T1000 (cell line): ENCODE data around the gene NOL12.
"Not testable (repeated sequence)": the region's sequence is repeated elsewhere in the genome, so short reads cannot be mapped to it uniquely, and the experiment has no call there.

ENCODE experiments used
- DNase-seq: peaks from one replicate; lab custom pipeline; 2025; ENCODE audit warnings: mixed read lengths; lab: John Stamatoyannopoulos, UW

The NOL12 gene

GRCh38 chr22:37679670-37680069 lies 6.5 kb upstream of the NOL12 start:
- DNase-seq = no peak

- DNase-seq = no peak
Observed at GRCh38 chr22:37680191-37680851, 5.8 kb upstream of the NOL12 start.

- DNase-seq = peak; percentile 13
Observed at GRCh38 chr22:37681001-37681424, 5.1 kb upstream of the NOL12 start.

- peak; percentile 36 for DNase-seq
Observed at GRCh38 chr22:37681556-37682049, 4.5 kb upstream of the NOL12 start.

GRCh38 chr22:37684803-37685615 lies 1.1 kb upstream of the NOL12 start:
- no peak for DNase-seq

- no peak for DNase-seq
Observed at GRCh38 chr22:37690407-37690806, 4.3 kb downstream of the NOL12 start.

- DNase-seq = no peak
Observed at GRCh38 chr22:37690901-37691504, 4.9 kb downstream of the NOL12 start.

- DNase-seq = no peak
Observed at GRCh38 chr22:37692627-37693285, 6.6 kb downstream of the NOL12 start.

- DNase-seq = not testable (repeated sequence)
Observed at GRCh38 chr22:37694131-37694530, 8.0 kb downstream of the NOL12 start.

GRCh38 chr22:37696260-37696656 lies 10.1 kb downstream of the NOL12 start:
- not testable (repeated sequence) for DNase-seq

GRCh38 chr22:37696657-37697537 lies 10.8 kb downstream of the NOL12 start, which contains the start of gene TRIOBP:
Gene TRIOBP (plus strand): TSS chr22:37697048. CDS start chr22:37701366, 4,318 bp downstream.
- DNase-seq = peak; percentile 98

GRCh38 chr22:37697538-37697835 lies 11.3 kb downstream of the NOL12 start:
- DNase-seq = no peak

- no peak for DNase-seq
Observed at GRCh38 chr22:37701141-37701786, 15.1 kb downstream of the NOL12 start.

- DNase-seq = no peak
Observed at GRCh38 chr22:37703906-37704305, 17.8 kb downstream of the NOL12 start.

GRCh38 chr22:37704645-37705044 lies 18.5 kb downstream of the NOL12 start:
- DNase-seq = no peak

GRCh38 chr22:37705205-37705604 lies 19.1 kb downstream of the NOL12 start:
- no peak for DNase-seq

GRCh38 chr22:37708580-37709444 lies 22.7 kb downstream of the NOL12 start:
- DNase-seq = no peak

GRCh38 chr22:37709445-37709765 lies 23.3 kb downstream of the NOL12 start:
- no peak for DNase-seq

- DNase-seq = no peak
Observed at GRCh38 chr22:37710675-37711074, 24.5 kb downstream of the NOL12 start.

GRCh38 chr22:37711490-37711889 lies 25.3 kb downstream of the NOL12 start:
- DNase-seq = no peak
